Measurements from ENCODE around the gene LCA5. TPM values are rescaled to one million over a fixed set of nuclear protein-coding genes. Genes with fewer than 3 reads are reported as not detected.
"Not testable (repeated sequence)": the region's sequence is repeated elsewhere in the genome, so short reads cannot be mapped to it uniquely, and the experiment has no call there.

LCA5 gene
- total RNA-seq (2014; rRNA removed; shearing (Covaris generic)): 2.3 and 4.7 TPM in 2 replicates

DNA sequence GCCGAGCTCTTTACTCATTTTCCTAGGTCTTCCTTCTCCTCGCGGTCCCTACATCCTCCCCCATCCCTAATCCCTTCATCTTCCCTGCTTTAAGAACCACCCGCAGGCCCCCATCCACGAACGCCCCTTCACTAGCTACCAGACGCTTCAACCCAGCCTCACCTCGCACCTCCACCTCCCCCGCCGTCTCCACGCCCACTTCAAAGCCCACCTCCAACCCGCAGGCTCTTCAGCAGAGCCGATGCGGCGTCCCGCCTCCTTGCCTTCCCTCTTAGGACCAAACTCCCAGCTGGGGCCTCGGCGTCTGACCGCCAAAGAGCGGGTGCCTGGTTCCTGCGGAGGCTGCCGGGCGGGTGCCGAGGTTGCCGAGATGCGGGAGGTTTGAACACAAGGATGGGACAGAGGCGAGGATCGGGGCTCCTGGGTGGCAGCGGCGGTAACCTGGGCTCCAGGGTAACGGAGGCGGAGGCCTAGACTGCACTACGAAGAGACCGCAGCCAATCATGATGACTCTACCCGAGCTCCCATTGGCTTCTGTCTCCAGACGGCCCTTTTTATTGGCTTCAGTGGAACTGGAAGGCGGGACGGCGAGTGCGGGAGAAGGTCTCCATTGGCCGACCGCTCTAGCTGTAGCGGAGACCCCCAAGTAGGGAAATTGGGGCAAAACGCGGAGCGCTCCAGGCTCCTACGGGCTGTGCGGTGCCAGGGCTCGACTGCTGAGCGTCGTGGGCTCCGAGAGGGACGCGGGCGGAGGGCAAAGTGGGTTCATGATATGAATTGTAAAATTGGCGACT, at the start of gene LCA5:
LCA5 (minus strand) TSS at position 477 of the 794 bp plus-strand sequence. CDS start 18,536 bp downstream, outside the sequence.
- Histone ChIP-seq H3K4me3 (ENCODE audit: insufficient read depth, low read depth, low read length) (peak within 1 kb of the TSS; percentile 65), H3K27me3 (ENCODE audit: control insufficient read depth, insufficient read depth, low read length) (no peaks in the 10 kb centered on the region), H3K36me3 (replicated peaks; ENCODE audit: control insufficient read depth, insufficient read depth, low read length) (no peaks in the 10 kb centered on the region)
- peak; percentile 89 for DNase-seq

DNA sequence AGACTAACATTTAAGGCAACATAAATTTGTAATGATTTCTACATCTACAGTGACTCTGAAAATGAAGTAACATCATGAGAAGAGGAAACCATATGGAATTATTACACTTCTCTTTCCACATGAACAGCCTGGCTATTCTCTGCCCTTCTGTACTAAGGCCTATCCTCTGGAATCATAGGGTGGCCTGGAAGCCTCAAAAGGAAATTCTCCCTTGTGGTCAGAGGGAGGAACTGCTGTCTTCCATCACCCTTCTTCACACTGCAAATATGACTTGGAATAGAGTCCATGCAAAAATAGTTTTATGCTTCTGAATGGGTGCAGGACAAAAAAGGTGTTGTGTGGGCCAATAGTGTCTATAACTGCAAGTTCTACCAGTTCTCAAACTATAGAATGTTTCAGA, 49.3 kb upstream of the LCA5 start:
- peak; percentile 40 for DNase-seq

DNA sequence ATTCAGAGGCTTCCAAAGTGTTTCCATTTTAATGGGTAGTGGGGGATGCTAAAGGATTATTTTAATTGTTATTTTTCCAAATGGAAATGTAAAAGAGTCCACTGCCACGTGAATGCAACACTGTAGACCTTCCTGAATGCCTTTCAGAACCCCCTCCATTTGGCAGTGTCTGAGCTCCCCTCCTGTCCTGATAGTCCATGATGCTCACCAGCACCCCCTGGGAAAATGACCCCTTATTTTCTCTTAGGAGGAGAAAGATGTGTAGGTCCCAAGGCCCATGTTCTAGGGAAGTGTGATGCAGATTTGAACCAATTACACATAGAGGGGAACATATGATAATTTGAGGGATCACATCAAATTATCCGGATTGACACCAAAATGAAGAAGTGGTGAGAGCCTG, 47.1 kb upstream of the LCA5 start:
- peak; percentile 24 for DNase-seq
- no peaks in the 10 kb centered on the region for H3K36me3 ChIP-seq (replicated peaks; ENCODE audit: control insufficient read depth, insufficient read depth, low read length)
- H3K27me3 ChIP-seq (ENCODE audit: control insufficient read depth, insufficient read depth, low read length): no peaks in the 10 kb centered on the region
- H3K4me3 ChIP-seq (ENCODE audit: insufficient read depth, low read depth, low read length): no peak overlapping the region

More for the DNA sequence above, 49.3 kb upstream of the LCA5 start:
- no peaks in the 10 kb centered on the region for H3K36me3 ChIP-seq (replicated peaks; ENCODE audit: control insufficient read depth, insufficient read depth, low read length)
- no peak overlapping the region for H3K4me3 ChIP-seq (ENCODE audit: insufficient read depth, low read depth, low read length)
- no peaks in the 10 kb centered on the region for H3K27me3 ChIP-seq (ENCODE audit: control insufficient read depth, insufficient read depth, low read length)

DNA sequence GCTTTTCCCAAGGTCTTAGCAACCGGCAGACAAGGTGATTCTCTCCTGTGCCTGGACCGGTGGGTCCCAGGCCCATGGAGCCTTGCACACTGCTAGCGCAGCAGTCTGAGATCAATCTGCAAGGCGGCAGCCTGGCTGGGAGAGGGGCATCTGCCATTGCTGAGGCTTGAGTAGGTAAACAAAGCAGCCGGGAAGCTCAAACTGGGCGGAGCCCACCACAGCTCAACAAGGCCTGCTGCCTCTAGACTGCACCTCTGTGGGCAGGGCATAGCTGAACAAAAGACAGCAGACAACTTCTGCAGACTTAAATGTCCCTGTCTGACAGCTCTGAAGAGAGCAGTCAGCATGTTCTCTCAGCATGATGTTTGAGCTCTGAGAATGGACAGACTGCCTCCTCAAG, 40.7 kb upstream of the LCA5 start:
- H3K27me3 ChIP-seq (ENCODE audit: control insufficient read depth, insufficient read depth, low read length); DNase-seq; H3K4me3 ChIP-seq (ENCODE audit: insufficient read depth, low read depth, low read length); H3K36me3 ChIP-seq (replicated peaks; ENCODE audit: control insufficient read depth, insufficient read depth, low read length): not testable (repeated sequence)

DNA sequence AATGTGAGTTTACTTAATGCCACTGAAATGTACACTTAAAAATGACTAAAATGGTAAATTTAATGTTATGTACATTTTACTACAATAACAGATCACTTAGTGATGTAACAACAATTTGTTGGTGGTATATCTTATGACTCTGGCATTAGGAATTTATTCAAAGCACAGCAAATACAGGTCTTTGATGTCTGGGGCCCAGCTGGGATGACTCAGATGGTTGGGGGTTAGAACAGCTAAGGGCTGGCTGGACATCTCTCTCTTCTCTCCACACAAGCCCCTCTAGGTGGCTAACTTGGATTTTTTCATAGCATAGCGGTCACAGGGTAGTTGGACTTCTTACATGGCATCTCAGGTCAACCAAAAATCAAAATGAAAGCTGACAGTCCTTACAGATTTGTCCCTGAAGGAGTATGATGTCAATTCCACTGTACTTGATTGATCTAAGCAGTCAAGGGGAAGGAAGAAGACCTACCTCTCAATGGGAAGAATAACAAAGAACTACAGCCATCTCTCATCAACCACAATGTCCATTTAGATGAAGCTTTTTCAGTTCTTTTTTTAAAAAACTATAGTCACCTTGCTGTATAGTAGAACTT, 37.5 kb upstream of the LCA5 start:
- Histone ChIP-seq H3K4me3 (ENCODE audit: insufficient read depth, low read depth, low read length) (no peak overlapping the region), H3K27me3 (ENCODE audit: control insufficient read depth, insufficient read depth, low read length) (no peaks in the 10 kb centered on the region), H3K36me3 (replicated peaks; ENCODE audit: control insufficient read depth, insufficient read depth, low read length) (no peaks in the 10 kb centered on the region)
- peak; percentile 33 for DNase-seq

DNA sequence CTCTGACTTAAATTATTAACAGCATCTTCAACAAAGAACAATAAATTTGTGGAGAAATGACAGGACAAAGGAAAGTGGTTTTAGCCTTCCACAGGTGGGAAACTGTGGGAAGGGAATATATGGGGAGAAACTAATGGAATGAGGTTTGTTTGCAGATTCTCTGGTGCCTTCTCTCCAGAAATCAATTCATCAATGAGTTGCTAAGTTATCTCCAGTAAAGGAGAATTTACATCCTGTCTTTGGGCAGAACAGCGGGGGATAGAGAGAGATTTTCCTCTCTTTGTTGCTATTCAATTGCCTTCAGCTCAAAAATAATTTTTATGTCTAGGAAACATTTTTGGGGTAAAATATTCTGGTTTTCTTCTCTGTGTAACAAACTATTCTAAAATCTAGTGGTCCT, 36.9 kb upstream of the LCA5 start:
- no peak overlapping the region for H3K4me3 ChIP-seq (ENCODE audit: insufficient read depth, low read depth, low read length)
- H3K36me3 ChIP-seq (replicated peaks; ENCODE audit: control insufficient read depth, insufficient read depth, low read length): no peaks in the 10 kb centered on the region
- H3K27me3 ChIP-seq (ENCODE audit: control insufficient read depth, insufficient read depth, low read length): no peaks in the 10 kb centered on the region
- DNase-seq: peak; percentile 25

DNA sequence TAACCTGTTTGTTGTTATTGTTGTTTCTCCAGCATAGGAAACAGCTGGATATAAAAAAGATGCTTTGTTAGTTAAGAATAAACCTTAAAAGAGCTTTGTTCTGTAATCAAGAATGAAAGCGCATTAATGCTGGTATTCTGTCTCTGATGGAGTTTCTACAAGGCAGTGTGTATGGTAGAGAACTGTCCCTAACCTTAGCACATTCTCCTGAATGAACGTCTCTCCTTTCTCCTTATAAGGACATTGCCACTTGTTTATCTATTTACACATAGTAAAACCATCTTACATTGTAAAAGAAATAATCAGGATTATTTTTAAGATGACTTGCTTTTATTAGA, 33.8 kb upstream of the LCA5 start:
- no peaks in the 10 kb centered on the region for H3K27me3 ChIP-seq (ENCODE audit: control insufficient read depth, insufficient read depth, low read length)
- no peak overlapping the region for H3K4me3 ChIP-seq (ENCODE audit: insufficient read depth, low read depth, low read length)
- no peaks in the 10 kb centered on the region for H3K36me3 ChIP-seq (replicated peaks; ENCODE audit: control insufficient read depth, insufficient read depth, low read length)
- DNase-seq: no peak

DNA sequence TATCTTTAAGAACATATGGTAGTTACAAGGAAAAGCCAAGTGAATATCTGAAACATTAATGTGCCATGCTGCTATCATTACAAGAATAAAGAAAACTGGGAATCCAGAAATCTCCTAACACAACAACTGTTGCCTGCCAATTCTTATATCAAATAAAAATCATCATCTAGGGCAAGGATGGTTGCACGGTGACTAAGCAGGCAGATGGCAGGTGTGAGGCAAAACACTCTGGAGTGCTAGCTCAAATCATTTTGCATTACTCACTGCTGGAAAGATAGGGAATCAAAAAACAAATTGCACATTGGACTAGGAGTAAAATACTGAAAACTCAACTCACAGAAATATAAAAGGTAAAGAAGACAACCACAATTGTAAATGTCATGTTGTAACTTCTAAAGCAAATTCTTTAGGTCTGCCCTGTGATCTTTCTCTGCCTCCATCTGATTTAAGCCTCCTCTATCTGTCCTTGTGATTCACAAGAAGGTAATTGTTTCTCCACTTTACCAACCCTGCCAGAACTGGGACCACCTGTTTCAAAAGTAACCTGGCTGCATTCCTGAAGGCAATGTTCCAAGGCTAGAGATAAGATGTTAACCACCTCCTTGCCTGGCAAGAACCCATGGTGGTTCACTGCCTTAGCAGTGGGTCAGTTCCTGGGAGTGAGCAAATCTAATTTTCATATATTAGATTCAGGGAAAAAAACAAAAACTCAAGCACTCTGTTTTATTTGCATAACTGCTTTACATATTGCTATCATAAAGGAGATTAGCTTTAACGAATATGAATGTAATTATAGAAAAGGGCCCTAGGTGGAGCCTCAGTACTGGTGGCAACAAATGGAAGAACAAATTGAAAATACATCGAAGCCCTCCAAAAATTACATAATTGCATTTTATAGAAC, 33.1 kb upstream of the LCA5 start:
- H3K4me3 ChIP-seq (ENCODE audit: insufficient read depth, low read depth, low read length): no peak overlapping the region
- no peaks in the 10 kb centered on the region for H3K27me3 ChIP-seq (ENCODE audit: control insufficient read depth, insufficient read depth, low read length)
- no peaks in the 10 kb centered on the region for H3K36me3 ChIP-seq (replicated peaks; ENCODE audit: control insufficient read depth, insufficient read depth, low read length)
- peak; percentile 56 for DNase-seq

DNA sequence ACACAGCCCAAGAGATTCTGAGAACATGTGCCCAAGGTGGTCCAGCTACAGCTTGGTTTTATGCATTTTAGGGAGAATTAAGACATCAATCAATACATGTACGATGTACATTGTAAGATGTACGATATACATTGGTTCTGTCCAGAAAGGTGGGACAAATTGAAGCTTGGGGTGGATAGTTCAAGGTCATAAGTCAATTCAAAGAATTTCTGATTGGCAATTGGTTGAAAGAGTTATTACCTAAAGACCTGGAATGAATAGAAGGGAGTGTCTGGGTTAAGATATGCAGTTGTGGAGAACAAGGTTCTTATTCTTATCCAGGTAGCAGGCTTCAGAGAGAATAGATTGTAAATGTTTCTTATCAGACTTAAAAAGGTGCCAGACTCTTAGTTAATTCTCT, 31.8 kb upstream of the LCA5 start:
- Histone ChIP-seq H3K4me3 (ENCODE audit: insufficient read depth, low read depth, low read length) (no peak overlapping the region), H3K27me3 (ENCODE audit: control insufficient read depth, insufficient read depth, low read length) (no peaks in the 10 kb centered on the region), H3K36me3 (replicated peaks; ENCODE audit: control insufficient read depth, insufficient read depth, low read length) (no peaks in the 10 kb centered on the region)
- DNase-seq: no peak

DNA sequence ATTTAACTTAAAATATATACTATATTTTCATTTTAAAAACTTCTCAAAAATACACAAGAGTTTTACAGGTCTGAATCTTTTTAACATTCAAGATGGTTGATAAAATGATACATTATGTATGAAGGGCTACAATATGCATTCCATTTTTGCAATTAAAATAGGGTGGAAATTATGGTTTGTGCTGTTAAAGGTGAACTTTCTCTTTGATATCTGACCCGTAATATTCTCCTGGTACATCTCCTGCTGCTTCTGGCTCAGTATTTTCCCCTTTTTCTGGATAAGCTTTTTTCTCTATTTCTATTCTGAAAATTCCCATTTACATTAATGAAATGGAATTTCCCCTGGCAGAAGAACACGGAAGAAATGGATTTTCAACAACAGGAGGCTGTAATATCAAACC, 27.4 kb upstream of the LCA5 start:
- no peak for DNase-seq
- Histone ChIP-seq H3K4me3 (ENCODE audit: insufficient read depth, low read depth, low read length) (no peak overlapping the region), H3K36me3 (replicated peaks; ENCODE audit: control insufficient read depth, insufficient read depth, low read length) (no peaks in the 10 kb centered on the region), H3K27me3 (ENCODE audit: control insufficient read depth, insufficient read depth, low read length) (no peaks in the 10 kb centered on the region)

DNA sequence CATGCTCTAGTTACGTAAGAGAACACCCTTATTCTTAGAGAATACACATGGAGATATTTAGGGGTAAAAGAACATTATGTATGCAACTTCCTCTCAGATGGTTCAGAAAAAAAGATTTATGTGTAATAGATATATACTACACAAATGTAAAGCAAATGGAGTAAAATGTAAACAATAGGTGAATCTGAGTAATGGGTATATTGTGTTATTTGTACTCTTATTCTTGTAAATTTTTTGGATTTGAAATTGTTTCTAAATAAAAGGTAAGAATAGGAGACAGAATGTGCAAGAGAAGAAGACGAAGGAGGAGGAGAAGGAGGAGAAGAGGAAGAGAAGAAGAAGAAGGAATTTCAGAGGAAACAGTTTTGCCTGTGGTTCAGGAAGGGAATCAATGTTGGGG, 22.5 kb upstream of the LCA5 start:
- DNase-seq: no peak
- Histone ChIP-seq H3K27me3 (ENCODE audit: control insufficient read depth, insufficient read depth, low read length) (no peaks in the 10 kb centered on the region), H3K4me3 (ENCODE audit: insufficient read depth, low read depth, low read length) (no peak overlapping the region), H3K36me3 (replicated peaks; ENCODE audit: control insufficient read depth, insufficient read depth, low read length) (no peaks in the 10 kb centered on the region)

DNA sequence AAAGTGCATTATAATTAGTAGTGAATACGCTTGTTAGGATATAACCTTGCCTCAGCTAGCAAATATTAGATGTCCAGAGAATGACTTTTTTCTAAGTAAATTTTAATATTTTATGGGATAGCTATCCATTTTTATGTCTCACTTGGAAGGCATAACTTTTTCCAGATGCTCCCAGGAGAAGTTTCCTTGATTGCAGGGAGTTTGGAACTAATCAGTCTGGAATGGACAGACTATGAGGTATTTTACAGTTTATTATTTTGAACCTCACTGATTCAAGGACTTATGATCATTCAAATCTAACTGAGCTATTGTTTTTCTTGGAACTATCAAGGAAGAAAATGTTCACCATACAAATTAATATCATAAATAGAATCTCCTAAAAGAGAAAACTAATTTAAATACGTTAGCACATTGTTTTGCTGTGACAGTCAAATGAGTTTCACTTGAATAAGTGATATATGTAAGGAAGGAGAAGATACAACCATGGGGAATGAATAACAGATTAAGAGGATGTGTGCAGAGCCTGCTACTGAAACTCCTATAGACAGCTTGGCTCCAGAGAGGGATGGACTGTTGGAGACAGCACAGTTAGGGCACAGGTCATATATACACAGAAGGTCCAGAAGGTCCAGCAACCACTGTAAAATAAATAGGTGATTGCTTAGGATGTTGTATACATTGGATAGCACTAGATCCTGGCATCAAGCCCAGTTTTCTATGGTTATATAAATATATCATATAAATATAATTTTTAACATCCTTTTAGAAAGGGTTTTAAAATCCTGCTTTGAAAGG, 20.6 kb upstream of the LCA5 start:
- no peak for DNase-seq
- H3K36me3 ChIP-seq (replicated peaks; ENCODE audit: control insufficient read depth, insufficient read depth, low read length): no peaks in the 10 kb centered on the region
- H3K4me3 ChIP-seq (ENCODE audit: insufficient read depth, low read depth, low read length): no peak overlapping the region
- H3K27me3 ChIP-seq (ENCODE audit: control insufficient read depth, insufficient read depth, low read length): no peaks in the 10 kb centered on the region

DNA sequence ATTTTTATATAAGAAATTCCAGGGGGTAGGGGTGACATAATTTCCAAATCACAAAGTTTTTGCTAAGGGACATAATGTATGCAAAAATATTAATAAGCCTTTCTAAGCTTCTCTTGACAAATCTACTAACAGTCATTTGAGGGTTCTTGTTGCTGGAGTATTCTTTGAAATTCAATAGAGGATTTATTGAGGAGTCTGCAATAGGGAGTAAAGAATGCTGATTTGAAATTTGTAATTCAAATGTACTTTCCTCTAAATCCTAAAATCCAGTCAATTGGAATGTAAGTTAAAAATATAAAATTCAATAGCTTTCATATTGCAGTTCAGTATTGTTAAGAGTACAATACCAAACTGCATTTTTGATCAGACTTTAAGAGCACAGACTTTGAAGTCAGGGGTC, 17.1 kb upstream of the LCA5 start:
- no peaks in the 10 kb centered on the region for H3K27me3 ChIP-seq (ENCODE audit: control insufficient read depth, insufficient read depth, low read length)
- no peak overlapping the region for H3K4me3 ChIP-seq (ENCODE audit: insufficient read depth, low read depth, low read length)
- no peaks in the 10 kb centered on the region for H3K36me3 ChIP-seq (replicated peaks; ENCODE audit: control insufficient read depth, insufficient read depth, low read length)
- no peak for DNase-seq

DNA sequence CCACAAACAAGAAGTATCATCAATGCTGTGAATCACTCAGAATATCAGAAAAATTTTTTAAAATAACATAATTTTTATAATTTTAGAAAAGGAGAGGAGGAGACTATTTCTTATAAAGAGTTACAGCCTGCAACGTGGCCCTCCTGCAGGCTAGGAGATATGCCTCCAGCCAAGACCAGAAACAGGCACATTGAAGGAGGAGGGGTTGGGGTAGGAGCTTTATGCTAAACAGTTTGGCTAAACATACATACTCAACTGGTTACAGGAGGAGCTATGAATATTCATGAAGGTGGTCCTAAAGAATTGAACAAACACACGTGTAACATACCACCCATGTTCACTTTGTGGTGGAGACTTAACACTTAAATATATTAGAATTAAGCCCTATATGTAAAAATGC, 14.2 kb upstream of the LCA5 start:
- H3K4me3 ChIP-seq (ENCODE audit: insufficient read depth, low read depth, low read length): no peak overlapping the region

More for the DNA sequence above, 14.2 kb upstream of the LCA5 start:
- no peaks in the 10 kb centered on the region for H3K27me3 ChIP-seq (ENCODE audit: control insufficient read depth, insufficient read depth, low read length)
- DNase-seq: no peak
- no peaks in the 10 kb centered on the region for H3K36me3 ChIP-seq (replicated peaks; ENCODE audit: control insufficient read depth, insufficient read depth, low read length)
